ENCODE data around the gene FGF14. TPM values are rescaled to one million over a fixed set of nuclear protein-coding genes. Genes with fewer than 3 reads are reported as not detected.

Gene FGF14
- total RNA-seq, 2 experiments from 2014 or later = not detected

- H3K79me2 ChIP-seq (ENCODE audit: insufficient read depth, low read depth, low read length) = no peaks in the 10 kb centered on the region
- H3K4me2 ChIP-seq (ENCODE audit: low read length) = no peak overlapping the region
- H2AFZ ChIP-seq (ENCODE audit: low read length) = no peak overlapping the region
- ChIA-PET POLR2A (no interaction called here), CTCF (ENCODE audit: unreplicated experiment) (no interaction called here)
- H3K4me1 ChIP-seq (ENCODE audit: insufficient read depth, low read length, poor library complexity, severe bottlenecking) = no peaks in the 10 kb centered on the region
- no peaks in the 10 kb centered on the region for H3K36me3 ChIP-seq (ENCODE audit: insufficient read depth, low read length)
- BruUV-seq (replicated peaks) = no TSS peak
- H3K4me3 ChIP-seq (ENCODE audit: low read depth, low read length, poor library complexity, severe bottlenecking) = no peak overlapping the region
- DNase-seq (ENCODE audit: low spot score) = no peak
- H4K20me1 ChIP-seq (ENCODE audit: insufficient read depth, low read length) = no peaks in the 10 kb centered on the region
- no peaks in the 10 kb centered on the region for H3K9me3 ChIP-seq (ENCODE audit: low read length)
- no peaks in the 10 kb centered on the region for H3K9me2 ChIP-seq (ENCODE audit: insufficient read depth, low read length)
- TF ChIP-seq, protein P1, sequence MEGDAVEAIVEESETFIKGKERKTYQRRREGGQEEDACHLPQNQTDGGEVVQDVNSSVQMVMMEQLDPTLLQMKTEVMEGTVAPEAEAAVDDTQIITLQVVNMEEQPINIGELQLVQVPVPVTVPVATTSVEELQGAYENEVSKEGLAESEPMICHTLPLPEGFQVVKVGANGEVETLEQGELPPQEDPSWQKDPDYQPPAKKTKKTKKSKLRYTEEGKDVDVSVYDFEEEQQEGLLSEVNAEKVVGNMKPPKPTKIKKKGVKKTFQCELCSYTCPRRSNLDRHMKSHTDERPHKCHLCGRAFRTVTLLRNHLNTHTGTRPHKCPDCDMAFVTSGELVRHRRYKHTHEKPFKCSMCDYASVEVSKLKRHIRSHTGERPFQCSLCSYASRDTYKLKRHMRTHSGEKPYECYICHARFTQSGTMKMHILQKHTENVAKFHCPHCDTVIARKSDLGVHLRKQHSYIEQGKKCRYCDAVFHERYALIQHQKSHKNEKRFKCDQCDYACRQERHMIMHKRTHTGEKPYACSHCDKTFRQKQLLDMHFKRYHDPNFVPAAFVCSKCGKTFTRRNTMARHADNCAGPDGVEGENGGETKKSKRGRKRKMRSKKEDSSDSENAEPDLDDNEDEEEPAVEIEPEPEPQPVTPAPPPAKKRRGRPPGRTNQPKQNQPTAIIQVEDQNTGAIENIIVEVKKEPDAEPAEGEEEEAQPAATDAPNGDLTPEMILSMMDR (conservative IDR thresholded peaks at IDR 0.05; ENCODE audit: low read length) = no peak
- no peak for TF ChIP-seq EZH2phosphoT487 (IDR thresholded peaks at IDR 0.05; ENCODE audit: borderline replicate concordance, low read depth, low read length)
- intact Hi-C loops (cut with micrococcal nuclease; ENCODE audit: unreplicated experiment) = no loop called here
- H3K27ac ChIP-seq (ENCODE audit: low read depth, low read length, poor library complexity, severe bottlenecking) = no peak overlapping the region
Measured at GRCh38 chr13:102028206-102028605, 373.6 kb downstream of the FGF14 start.

DNA sequence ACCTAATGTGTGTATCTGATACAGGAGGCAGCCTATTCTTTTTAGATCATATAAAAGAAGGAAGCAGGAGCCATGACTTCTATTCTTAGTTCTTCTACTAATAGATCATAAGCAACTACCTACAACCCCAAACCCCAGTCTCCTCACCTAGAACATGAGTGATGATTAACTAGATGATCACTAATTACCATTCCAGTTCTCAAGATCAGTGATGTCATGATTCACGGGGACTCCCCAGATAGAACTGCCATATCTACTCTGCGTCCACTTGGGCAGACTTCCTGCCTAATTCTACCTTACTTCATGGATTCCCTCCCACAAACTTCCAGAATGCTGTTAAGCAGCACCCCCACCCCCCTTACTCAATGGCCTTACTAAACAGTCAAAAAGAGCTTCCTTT is 380.1 kb downstream of the FGF14 start:
- no peak for TF ChIP-seq EZH2phosphoT487 (IDR thresholded peaks at IDR 0.05; ENCODE audit: borderline replicate concordance, low read depth, low read length)
- TF ChIP-seq, protein P1 (conservative IDR thresholded peaks at IDR 0.05; ENCODE audit: low read length) = no peak
- H3K27ac ChIP-seq (ENCODE audit: low read depth, low read length, poor library complexity, severe bottlenecking) = no peak overlapping the region
- no peak for DNase-seq (ENCODE audit: low spot score)
- H3K9me3 ChIP-seq (ENCODE audit: low read length) = no peaks in the 10 kb centered on the region
- no peak overlapping the region for H3K4me2 ChIP-seq (ENCODE audit: low read length)
- H4K20me1 ChIP-seq (ENCODE audit: insufficient read depth, low read length) = no peaks in the 10 kb centered on the region
- intact Hi-C loops (cut with micrococcal nuclease; ENCODE audit: unreplicated experiment) = no loop called here
- H3K79me2 ChIP-seq (ENCODE audit: insufficient read depth, low read depth, low read length) = no peaks in the 10 kb centered on the region
- no peak overlapping the region for H3K4me3 ChIP-seq (ENCODE audit: low read depth, low read length, poor library complexity, severe bottlenecking)
- CTCF ChIA-PET (ENCODE audit: unreplicated experiment) = no interaction called here
- POLR2A ChIA-PET = no interaction called here
- H3K9me2 ChIP-seq (ENCODE audit: insufficient read depth, low read length) = no peaks in the 10 kb centered on the region
- H3K36me3 ChIP-seq (ENCODE audit: insufficient read depth, low read length) = no peaks in the 10 kb centered on the region
- BruUV-seq (replicated peaks) = no TSS peak
- no peak overlapping the region for H2AFZ ChIP-seq (ENCODE audit: low read length)
- no peaks in the 10 kb centered on the region for H3K4me1 ChIP-seq (ENCODE audit: insufficient read depth, low read length, poor library complexity, severe bottlenecking)

DNA sequence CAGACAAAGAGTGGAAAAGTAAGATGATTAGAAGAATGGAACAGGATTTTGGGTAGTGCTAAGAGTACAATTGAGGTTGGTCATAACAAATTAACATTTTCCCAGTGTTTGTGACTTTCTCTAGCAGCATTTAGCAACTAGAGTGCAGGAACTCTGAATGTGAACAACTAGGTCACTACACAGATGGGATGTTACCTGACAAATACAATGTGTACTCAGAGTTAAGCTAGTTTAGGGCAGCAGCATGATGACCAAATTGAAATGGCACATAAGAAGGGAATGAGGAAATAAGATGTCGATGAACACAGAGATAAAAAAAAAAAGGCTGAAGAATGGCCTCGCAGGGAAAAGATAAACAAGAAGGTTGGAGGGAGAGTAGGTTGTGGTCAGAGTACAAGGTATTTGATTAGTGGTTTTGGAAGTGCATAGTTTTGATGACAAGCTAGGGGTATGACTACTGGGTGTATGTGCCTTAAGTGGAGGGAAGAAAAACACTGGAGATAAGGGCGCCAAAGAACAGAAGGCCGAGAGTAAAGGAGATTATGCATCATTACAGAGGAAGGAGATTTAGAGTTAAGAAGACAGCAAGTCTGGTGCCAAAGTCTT is 381.1 kb downstream of the FGF14 start:
- Histone ChIP-seq H4K20me1 (ENCODE audit: insufficient read depth, low read length) (no peaks in the 10 kb centered on the region), H3K4me3 (ENCODE audit: low read depth, low read length, poor library complexity, severe bottlenecking) (no peak overlapping the region), H3K9me2 (ENCODE audit: insufficient read depth, low read length) (no peaks in the 10 kb centered on the region), H3K9me3 (ENCODE audit: low read length) (no peaks in the 10 kb centered on the region), H3K4me2 (ENCODE audit: low read length) (no peak overlapping the region), H3K79me2 (ENCODE audit: insufficient read depth, low read depth, low read length) (no peaks in the 10 kb centered on the region), H3K27ac (ENCODE audit: low read depth, low read length, poor library complexity, severe bottlenecking) (no peak overlapping the region), H3K36me3 (ENCODE audit: insufficient read depth, low read length) (no peaks in the 10 kb centered on the region), H2AFZ (ENCODE audit: low read length) (no peak overlapping the region), H3K4me1 (ENCODE audit: insufficient read depth, low read length, poor library complexity, severe bottlenecking) (no peaks in the 10 kb centered on the region)
- intact Hi-C loops (cut with micrococcal nuclease; ENCODE audit: unreplicated experiment) = no loop called here
- POLR2A ChIA-PET = no interaction called here
- DNase-seq (ENCODE audit: low spot score) = no peak
- TF ChIP-seq, protein P1 (conservative IDR thresholded peaks at IDR 0.05; ENCODE audit: low read length) = no peak
- TF ChIP-seq EZH2phosphoT487 (IDR thresholded peaks at IDR 0.05; ENCODE audit: borderline replicate concordance, low read depth, low read length) = no peak
- BruUV-seq (replicated peaks) = no TSS peak
- CTCF ChIA-PET (ENCODE audit: unreplicated experiment) = no interaction called here
